Hematopoietic multipotent progenitor cell (in vitro differentiated cells): ENCODE data around the gene PXT1. TPM values are rescaled to one million over a fixed set of nuclear protein-coding genes. Genes with fewer than 3 reads are reported as not detected.

ENCODE experiments used
- DNase-seq, 3 donors: peaks; one replicate each; pipeline ENCODE4 v3.0.0-alpha.2; 2011 to 2015; ENCODE audit warnings: low read depth in 2 of 3, low spot score in 2 of 3
- total RNA-seq: library from RNA; depleted of rRNA; stranded (reverse); fragments of >200 nt; gene quantifications from one replicate; pipeline ENCODE4 v1.2.3, GENCODE V29; 2012

Gene PXT1
- total RNA-seq, 1 donor, result 0.27 TPM

- no peak for DNase-seq
These were observed 42.7 kb downstream of the PXT1 start for GRCh38 chr6:36399970-36400369.

GRCh38 chr6:36392621-36393020, 50.0 kb downstream of the PXT1 start:
- DNase-seq, result no peak

- no peak for DNase-seq
These were observed 53.3 kb downstream of the PXT1 start for GRCh38 chr6:36389353-36389752.

- DNase-seq, result peak in 2 of 3 donors; percentile 37 to 51
These were observed 55.0 kb downstream of the PXT1 start, which contains the start of gene ETV7 for GRCh38 chr6:36387440-36388303. ETV7 (minus strand) TSS chr6:36387669; CDS start chr6:36387541, 128 bp downstream.

- peak in 2 of 3 donors; percentile 19 to 41 for DNase-seq
These were observed 55.9 kb downstream of the PXT1 start for GRCh38 chr6:36386495-36387439.

- no peak for DNase-seq
These were observed 58.6 kb downstream of the PXT1 start for GRCh38 chr6:36384095-36384494.

- DNase-seq, result no peak
These were observed 59.0 kb downstream of the PXT1 start for GRCh38 chr6:36383606-36384005.

GRCh38 chr6:36382976-36383375, 59.7 kb downstream of the PXT1 start:
- DNase-seq, result no peak

- no peak for DNase-seq
These were observed 60.9 kb downstream of the PXT1 start for GRCh38 chr6:36381502-36382389.

- no peak for DNase-seq
These were observed 62.5 kb downstream of the PXT1 start for GRCh38 chr6:36380166-36380565.

- no peak for DNase-seq
These were observed 63.7 kb downstream of the PXT1 start for GRCh38 chr6:36378936-36379335.

GRCh38 chr6:36378243-36378920, 64.3 kb downstream of the PXT1 start:
- no peak for DNase-seq

- DNase-seq, result no peak
These were observed 65.1 kb downstream of the PXT1 start for GRCh38 chr6:36377594-36377993.

GRCh38 chr6:36376742-36377141, 65.9 kb downstream of the PXT1 start:
- no peak for DNase-seq

- DNase-seq, result no peak
These were observed 66.5 kb downstream of the PXT1 start for GRCh38 chr6:36376183-36376582.

GRCh38 chr6:36375644-36376155, 67.0 kb downstream of the PXT1 start:
- no peak for DNase-seq

GRCh38 chr6:36374972-36375371, 67.7 kb downstream of the PXT1 start:
- DNase-seq, result no peak

GRCh38 chr6:36374194-36374593, 68.5 kb downstream of the PXT1 start:
- DNase-seq, result no peak

- DNase-seq, result no peak
These were observed 69.2 kb downstream of the PXT1 start for GRCh38 chr6:36373368-36374019.
